Epithelial cell of esophagus (primary cell): Measurements from ENCODE around the gene MOB1B.
"Not testable (repeated sequence)": the region's sequence is repeated elsewhere in the genome, so short reads cannot be mapped to it uniquely, and the experiment has no call there.

ENCODE experiments used
- DNase-seq: peaks from one replicate; pipeline ENCODE4 v3.0.0; 2010; ENCODE audit warnings: low read depth
- H3K4me3 ChIP-seq: 2 replicates; pipeline ENCODE4 v1.5.1; 2011; ENCODE audit warnings: mild to moderate bottlenecking, low read length, control low read depth
- TF ChIP-seq, protein P1 (sequence below): IDR thresholded peaks from 2 replicates; pipeline ENCODE4 v1.5.1; 2011; ENCODE audit warnings: low read depth, mild to moderate bottlenecking, low read length, control low read depth, inconsistent platforms; ENCODE audit not compliant: insufficient read depth; ENCODE audit errors: missing control alignments

The MOB1B gene

DNA sequence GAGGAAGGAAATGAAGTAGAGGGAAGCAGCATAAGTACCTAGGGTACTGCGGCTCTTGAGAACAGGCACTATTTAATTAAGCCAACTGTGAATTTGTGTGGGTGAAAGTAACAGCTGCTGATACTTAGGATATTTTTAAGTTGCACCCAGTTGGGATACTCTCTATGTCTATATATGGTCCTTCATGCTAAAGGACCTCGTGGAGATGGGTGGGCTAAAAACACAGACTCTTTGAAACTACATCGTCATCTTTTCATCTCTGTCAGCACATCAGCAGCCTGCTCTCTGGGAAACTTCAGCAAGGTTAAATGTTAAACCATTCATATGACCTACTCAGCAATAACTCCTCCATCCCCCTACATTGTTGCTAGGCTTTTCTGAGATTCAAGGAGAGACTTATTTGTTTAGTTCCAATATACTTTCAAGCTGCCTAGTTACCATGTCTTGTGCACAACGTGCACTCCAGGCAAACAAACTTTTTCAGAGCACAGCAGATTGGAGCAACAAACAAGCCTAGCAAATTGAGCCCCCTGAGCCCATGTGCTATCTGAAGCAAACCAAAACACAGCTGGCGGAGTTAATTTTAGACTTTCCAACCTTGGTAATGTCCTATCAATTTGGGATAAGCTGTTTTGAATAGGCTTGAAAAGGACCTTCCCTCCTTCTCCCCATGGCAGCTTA lies 6.2 kb upstream of the MOB1B start:
- TF ChIP-seq, protein P1, sequence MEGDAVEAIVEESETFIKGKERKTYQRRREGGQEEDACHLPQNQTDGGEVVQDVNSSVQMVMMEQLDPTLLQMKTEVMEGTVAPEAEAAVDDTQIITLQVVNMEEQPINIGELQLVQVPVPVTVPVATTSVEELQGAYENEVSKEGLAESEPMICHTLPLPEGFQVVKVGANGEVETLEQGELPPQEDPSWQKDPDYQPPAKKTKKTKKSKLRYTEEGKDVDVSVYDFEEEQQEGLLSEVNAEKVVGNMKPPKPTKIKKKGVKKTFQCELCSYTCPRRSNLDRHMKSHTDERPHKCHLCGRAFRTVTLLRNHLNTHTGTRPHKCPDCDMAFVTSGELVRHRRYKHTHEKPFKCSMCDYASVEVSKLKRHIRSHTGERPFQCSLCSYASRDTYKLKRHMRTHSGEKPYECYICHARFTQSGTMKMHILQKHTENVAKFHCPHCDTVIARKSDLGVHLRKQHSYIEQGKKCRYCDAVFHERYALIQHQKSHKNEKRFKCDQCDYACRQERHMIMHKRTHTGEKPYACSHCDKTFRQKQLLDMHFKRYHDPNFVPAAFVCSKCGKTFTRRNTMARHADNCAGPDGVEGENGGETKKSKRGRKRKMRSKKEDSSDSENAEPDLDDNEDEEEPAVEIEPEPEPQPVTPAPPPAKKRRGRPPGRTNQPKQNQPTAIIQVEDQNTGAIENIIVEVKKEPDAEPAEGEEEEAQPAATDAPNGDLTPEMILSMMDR, result no peak
- no peak for DNase-seq

DNA sequence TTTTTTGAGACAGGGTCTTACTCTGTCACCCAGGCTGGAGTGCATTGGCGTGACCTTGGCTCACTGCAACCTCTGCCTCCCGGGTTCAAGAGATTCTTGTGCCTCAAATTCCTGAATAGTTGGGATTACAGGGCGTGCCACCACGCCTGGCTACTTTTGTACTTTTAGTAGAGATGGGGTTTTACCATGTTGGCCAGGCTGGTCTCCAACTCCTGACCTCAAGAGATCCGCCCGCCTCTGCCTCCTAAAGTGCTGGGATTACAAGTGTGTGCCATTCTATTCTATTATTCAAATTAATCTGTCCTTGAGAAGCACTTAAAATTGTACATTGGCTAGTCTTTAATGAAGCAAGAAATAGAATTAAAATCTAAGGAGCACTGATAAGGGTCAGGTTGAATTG lies 3.6 kb upstream of the MOB1B start:
- not testable (repeated sequence) for DNase-seq, H3K4me3 ChIP-seq

More for the DNA sequence above, 6.2 kb upstream of the MOB1B start:
- H3K4me3 ChIP-seq, result no peak overlapping the region

DNA sequence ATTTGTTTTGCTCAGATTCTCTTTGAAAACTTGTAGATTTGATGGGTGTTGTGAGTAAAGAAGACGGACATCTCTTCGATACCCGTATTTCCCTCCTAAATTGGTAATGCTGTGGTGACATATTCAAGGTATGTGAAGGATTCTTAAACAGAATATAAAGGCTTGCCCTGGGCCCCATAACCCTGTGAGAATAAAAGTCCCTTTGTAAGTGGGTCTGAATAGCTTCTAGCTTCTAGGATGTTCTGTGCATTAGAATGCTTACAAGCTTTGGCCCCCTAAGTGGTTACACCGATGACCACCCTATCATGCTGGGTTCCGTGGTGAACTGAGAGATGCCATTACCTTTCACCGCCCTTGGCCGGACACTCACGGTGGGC lies 574 bp upstream of the MOB1B start:
- peak; percentile 4 for DNase-seq
- peak overlapping the region; percentile 88 for H3K4me3 ChIP-seq
- TF ChIP-seq, protein P1, result no peak

DNA sequence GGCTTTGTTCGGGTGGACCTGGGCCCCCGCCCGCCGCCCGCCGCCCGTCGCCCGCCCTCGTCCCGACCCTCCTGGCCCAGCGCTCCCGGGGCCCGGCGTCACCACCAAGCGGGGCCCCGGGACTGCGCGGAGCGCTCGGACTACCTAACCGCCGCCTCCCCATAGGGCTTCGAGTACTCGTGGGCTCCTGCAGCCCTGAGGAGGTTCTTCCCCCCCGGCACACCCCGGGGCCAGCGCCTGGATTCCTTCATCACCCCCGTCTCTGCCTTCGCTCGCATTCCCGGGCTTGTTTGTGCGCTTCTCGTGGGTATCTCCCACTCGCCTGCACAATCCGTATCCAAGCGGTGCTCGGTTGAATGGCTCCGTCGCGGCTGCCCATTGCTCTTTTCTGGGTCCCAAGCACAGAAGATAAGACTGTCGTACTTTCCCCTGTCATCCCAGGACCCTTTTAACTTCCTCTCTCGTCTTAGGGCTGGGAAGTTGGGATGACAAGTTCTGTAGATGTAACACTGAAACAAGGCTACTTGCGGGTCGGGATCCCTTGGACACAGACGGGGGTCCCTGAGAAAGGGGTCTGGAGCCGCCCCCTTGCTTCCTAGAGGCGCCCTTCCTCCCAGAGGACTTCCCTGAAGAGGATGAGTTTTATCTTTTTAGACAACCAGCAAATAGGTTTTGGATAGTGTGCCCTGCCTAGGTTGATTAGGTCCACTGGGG lies 565 bp downstream of the MOB1B start:
- peak; percentile 30 for DNase-seq

DNA sequence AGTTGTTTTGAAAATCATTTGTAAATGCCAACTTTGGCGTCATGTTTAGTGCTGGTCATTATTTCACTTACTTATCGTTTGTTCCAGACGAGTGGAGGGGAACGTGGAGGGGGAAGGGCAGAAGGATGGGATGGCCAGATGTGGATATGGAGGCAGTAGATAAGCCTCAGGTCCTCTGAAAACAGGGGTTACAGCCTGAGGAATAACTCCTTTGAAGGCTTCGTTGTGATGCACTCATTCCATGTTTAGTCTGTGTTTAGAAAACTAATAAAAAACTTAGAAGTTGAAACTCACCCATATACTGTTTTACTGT lies 1.1 kb downstream of the MOB1B start:
- TF ChIP-seq, protein P1, result no peak
- peak; percentile 10 for DNase-seq
- H3K4me3 ChIP-seq, result peak overlapping the region; percentile 88

More for the DNA sequence above, 565 bp downstream of the MOB1B start:
- peak overlapping the region; percentile 88 for H3K4me3 ChIP-seq
- TF ChIP-seq, protein P1, result no peak

DNA sequence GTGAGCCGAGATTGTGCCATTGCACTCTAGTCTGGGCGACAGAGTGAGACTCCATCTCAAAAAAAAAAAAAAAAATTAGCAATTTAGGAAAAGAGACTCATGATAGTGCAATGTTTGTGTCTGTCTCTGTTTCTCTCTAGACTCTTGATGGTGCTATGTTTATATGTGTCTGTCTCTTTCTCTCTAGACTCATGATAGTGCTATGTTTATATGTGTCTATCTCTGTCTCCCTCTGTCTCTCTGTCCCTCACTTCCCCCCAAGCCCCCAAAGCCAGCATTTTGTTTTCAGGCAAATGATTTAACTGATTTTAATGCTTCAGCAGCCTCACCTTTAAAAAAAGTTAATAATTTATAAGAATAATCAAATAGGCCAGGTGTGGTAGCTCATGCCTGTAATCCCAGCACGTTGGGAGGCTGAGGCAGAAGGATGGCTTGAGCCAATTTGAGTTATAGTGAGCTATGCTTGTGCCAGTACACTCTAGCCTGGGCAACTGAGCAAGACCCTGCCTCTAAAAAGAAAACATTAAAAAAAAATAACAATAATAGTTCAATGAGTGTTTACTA lies 6.9 kb downstream of the MOB1B start:
- no peak overlapping the region for H3K4me3 ChIP-seq
- TF ChIP-seq, protein P1, result no peak
- DNase-seq, result no peak

DNA sequence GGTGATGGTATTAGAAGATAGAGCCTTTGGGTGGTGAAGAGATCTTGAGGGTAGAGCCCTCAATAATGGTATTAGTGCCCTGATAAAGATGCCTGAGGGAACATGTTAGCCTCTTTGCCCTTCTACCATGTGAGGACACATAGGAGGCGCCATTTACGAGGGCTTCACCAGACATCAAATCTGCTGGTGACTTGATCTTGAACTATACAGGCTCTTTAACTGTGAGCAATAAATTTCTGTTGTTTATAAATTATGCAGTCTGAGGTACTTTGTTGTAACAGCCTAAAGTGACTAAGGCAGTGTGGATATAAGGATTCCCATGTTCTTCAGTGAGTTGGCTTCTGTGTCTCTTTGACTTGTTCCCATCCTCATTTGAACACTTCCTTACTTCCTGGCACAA lies 11.8 kb downstream of the MOB1B start:
- H3K4me3 ChIP-seq, result no peak overlapping the region
- TF ChIP-seq, protein P1, result no peak
- peak; percentile 4 for DNase-seq
